ENCODE results near the gene LCORL. TPM values are rescaled to one million over a fixed set of nuclear protein-coding genes. Genes with fewer than 3 reads are reported as not detected.
"Not testable (repeated sequence)": the region's sequence is repeated elsewhere in the genome, so short reads cannot be mapped to it uniquely, and the experiment has no call there.

LCORL gene
- total RNA-seq, 1 experiment from 2014 or later, result 18.0 TPM

GRCh38 chr4:18039113-18039512, 17.6 kb upstream of the LCORL start:
- POLR2A ChIA-PET, result no interaction called here
- DNase-seq (ENCODE audit: low read depth, low spot score), result no peak
- H2AFZ ChIP-seq (ENCODE audit: low read depth, low read length, poor library complexity, severe bottlenecking), result no peak overlapping the region
- CTCF ChIA-PET, result no interaction called here
- H3K9ac ChIP-seq (ENCODE audit: low read length), result no peak overlapping the region
- no peak overlapping the region for H3K4me2 ChIP-seq (ENCODE audit: low read length)
- no peak overlapping the region for H3K27ac ChIP-seq (ENCODE audit: low read depth, low read length)
- no peaks in the 10 kb centered on the region for H3K9me3 ChIP-seq (ENCODE audit: control insufficient read depth in 1 of 2, insufficient read depth in 1 of 2, low read depth in 1 of 2, low read length in 2 of 2)
- no TSS peak for BruUV-seq (replicated peaks)
- no peak overlapping the region for H3K4me3 ChIP-seq (replicated peaks in 1 of 2; ENCODE audit: low read depth in 1 of 2, low read length in 2 of 2)
- H3K4me1 ChIP-seq (ENCODE audit: control insufficient read depth in 1 of 2, insufficient read depth in 2 of 2, low read length in 2 of 2), result no peaks in the 10 kb centered on the region
- intact Hi-C loops (cut with micrococcal nuclease), result no loop called here
- no peaks in the 10 kb centered on the region for H3K36me3 ChIP-seq (ENCODE audit: control insufficient read depth in 1 of 2, insufficient read depth in 2 of 2, low read length in 2 of 2)
- H3K27me3 ChIP-seq (ENCODE audit: insufficient read depth, low read length), result no peaks in the 10 kb centered on the region
- ATAC-seq, result no peak
- TF ChIP-seq SRF (IDR thresholded peaks at IDR 0.05; ENCODE audit: low read depth), result no peak
- no peak for TF ChIP-seq CBX3 (IDR thresholded peaks at IDR 0.05; ENCODE audit: low read depth)
- no peak for TF ChIP-seq JUND (IDR thresholded peaks at IDR 0.05)
- no peak for TF ChIP-seq SP1 (IDR thresholded peaks at IDR 0.05; ENCODE audit: low read depth)
- TF ChIP-seq, protein P1, sequence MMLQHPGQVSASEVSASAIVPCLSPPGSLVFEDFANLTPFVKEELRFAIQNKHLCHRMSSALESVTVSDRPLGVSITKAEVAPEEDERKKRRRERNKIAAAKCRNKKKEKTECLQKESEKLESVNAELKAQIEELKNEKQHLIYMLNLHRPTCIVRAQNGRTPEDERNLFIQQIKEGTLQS (IDR thresholded peaks at IDR 0.05), result no peak
- no peak for TF ChIP-seq ELF1 (IDR thresholded peaks at IDR 0.05; ENCODE audit: borderline replicate concordance, low read depth)
- TF ChIP-seq CEBPB (IDR thresholded peaks at IDR 0.05; ENCODE audit: low read depth), result no peak
- no peak for TF ChIP-seq POLR2A (IDR thresholded peaks at IDR 0.05; ENCODE audit: borderline replicate concordance, extremely low read depth, insufficient read depth, insufficient read length)
- no peak for TF ChIP-seq RAD21 (IDR thresholded peaks at IDR 0.05; ENCODE audit: low read depth)
- no peak for TF ChIP-seq TCF7L2 (IDR thresholded peaks at IDR 0.05; ENCODE audit: borderline replicate concordance, extremely low read depth, insufficient read depth, insufficient read length)
- TF ChIP-seq, protein P2, sequence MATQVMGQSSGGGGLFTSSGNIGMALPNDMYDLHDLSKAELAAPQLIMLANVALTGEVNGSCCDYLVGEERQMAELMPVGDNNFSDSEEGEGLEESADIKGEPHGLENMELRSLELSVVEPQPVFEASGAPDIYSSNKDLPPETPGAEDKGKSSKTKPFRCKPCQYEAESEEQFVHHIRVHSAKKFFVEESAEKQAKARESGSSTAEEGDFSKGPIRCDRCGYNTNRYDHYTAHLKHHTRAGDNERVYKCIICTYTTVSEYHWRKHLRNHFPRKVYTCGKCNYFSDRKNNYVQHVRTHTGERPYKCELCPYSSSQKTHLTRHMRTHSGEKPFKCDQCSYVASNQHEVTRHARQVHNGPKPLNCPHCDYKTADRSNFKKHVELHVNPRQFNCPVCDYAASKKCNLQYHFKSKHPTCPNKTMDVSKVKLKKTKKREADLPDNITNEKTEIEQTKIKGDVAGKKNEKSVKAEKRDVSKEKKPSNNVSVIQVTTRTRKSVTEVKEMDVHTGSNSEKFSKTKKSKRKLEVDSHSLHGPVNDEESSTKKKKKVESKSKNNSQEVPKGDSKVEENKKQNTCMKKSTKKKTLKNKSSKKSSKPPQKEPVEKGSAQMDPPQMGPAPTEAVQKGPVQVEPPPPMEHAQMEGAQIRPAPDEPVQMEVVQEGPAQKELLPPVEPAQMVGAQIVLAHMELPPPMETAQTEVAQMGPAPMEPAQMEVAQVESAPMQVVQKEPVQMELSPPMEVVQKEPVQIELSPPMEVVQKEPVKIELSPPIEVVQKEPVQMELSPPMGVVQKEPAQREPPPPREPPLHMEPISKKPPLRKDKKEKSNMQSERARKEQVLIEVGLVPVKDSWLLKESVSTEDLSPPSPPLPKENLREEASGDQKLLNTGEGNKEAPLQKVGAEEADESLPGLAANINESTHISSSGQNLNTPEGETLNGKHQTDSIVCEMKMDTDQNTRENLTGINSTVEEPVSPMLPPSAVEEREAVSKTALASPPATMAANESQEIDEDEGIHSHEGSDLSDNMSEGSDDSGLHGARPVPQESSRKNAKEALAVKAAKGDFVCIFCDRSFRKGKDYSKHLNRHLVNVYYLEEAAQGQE (IDR thresholded peaks at IDR 0.05; ENCODE audit: low read depth), result no peak
- no peak for TF ChIP-seq YY1 (IDR thresholded peaks at IDR 0.05; ENCODE audit: extremely low read depth, insufficient replicate concordance, low read depth, low read length)
- no peak for TF ChIP-seq POLR2AphosphoS5 (IDR thresholded peaks at IDR 0.05; ENCODE audit: low read depth, low read length)
- TF ChIP-seq FOSL1 (IDR thresholded peaks at IDR 0.05; ENCODE audit: low read depth), result no peak
- no peak for TF ChIP-seq ZFX (IDR thresholded peaks at IDR 0.05)
- TF ChIP-seq CTCF (IDR thresholded peaks at IDR 0.05 in 2 of 3, conservative IDR thresholded peaks at IDR 0.05 in 1 of 3; ENCODE audit: borderline replicate concordance in 1 of 3, insufficient read depth in 1 of 3, low read depth in 2 of 3, low read length in 2 of 3), result no peak
- TF ChIP-seq ZNF274 (IDR thresholded peaks at IDR 0.05; ENCODE audit: low read depth, low read length), result no peak
- no peak for TF ChIP-seq EGR1 (IDR thresholded peaks at IDR 0.05; ENCODE audit: low read depth)
- TF ChIP-seq EZH2phosphoT487 (IDR thresholded peaks at IDR 0.05; ENCODE audit: borderline replicate concordance), result no peak
- no peaks in the 10 kb centered on the region for H4K20me1 ChIP-seq (ENCODE audit: insufficient read depth)
- no peaks in the 10 kb centered on the region for H3K79me2 ChIP-seq (ENCODE audit: insufficient read depth, low read length)
- no peaks in the 10 kb centered on the region for H3K9me2 ChIP-seq (ENCODE audit: insufficient read depth)
- RAD21 ChIA-PET (ENCODE audit: low non-redundant PET in 1 of 2, low total read pairs in 2 of 2, uncharacterized antibody in 2 of 2, unreplicated experiment in 2 of 2), result no interaction called here

- H3K27ac ChIP-seq (ENCODE audit: low read depth, low read length); intact Hi-C loops (cut with micrococcal nuclease); H3K79me2 ChIP-seq (ENCODE audit: insufficient read depth, low read length); H3K27me3 ChIP-seq (ENCODE audit: insufficient read depth, low read length); H3K4me2 ChIP-seq (ENCODE audit: low read length); CTCF ChIA-PET; RAD21 ChIA-PET (ENCODE audit: low non-redundant PET in 1 of 2, low total read pairs in 2 of 2, uncharacterized antibody in 2 of 2, unreplicated experiment in 2 of 2); ATAC-seq; H3K9me2 ChIP-seq (ENCODE audit: insufficient read depth); H3K36me3 ChIP-seq (ENCODE audit: control insufficient read depth in 1 of 2, insufficient read depth in 2 of 2, low read length in 2 of 2); DNase-seq (ENCODE audit: low read depth, low spot score); POLR2A ChIA-PET; H3K9me3 ChIP-seq (ENCODE audit: control insufficient read depth in 1 of 2, insufficient read depth in 1 of 2, low read depth in 1 of 2, low read length in 2 of 2); H2AFZ ChIP-seq (ENCODE audit: low read depth, low read length, poor library complexity, severe bottlenecking); BruUV-seq (replicated peaks); H4K20me1 ChIP-seq (ENCODE audit: insufficient read depth); H3K4me1 ChIP-seq (ENCODE audit: control insufficient read depth in 1 of 2, insufficient read depth in 2 of 2, low read length in 2 of 2); H3K9ac ChIP-seq (ENCODE audit: low read length); H3K4me3 ChIP-seq (replicated peaks in 1 of 2; ENCODE audit: low read depth in 1 of 2, low read length in 2 of 2): not testable (repeated sequence)
Observed at GRCh38 chr4:18036369-18036768, 14.8 kb upstream of the LCORL start.

Measured in HCT116 (cell line).